Measurements from ENCODE around the gene OR2H1.

Gene OR2H1

DNA sequence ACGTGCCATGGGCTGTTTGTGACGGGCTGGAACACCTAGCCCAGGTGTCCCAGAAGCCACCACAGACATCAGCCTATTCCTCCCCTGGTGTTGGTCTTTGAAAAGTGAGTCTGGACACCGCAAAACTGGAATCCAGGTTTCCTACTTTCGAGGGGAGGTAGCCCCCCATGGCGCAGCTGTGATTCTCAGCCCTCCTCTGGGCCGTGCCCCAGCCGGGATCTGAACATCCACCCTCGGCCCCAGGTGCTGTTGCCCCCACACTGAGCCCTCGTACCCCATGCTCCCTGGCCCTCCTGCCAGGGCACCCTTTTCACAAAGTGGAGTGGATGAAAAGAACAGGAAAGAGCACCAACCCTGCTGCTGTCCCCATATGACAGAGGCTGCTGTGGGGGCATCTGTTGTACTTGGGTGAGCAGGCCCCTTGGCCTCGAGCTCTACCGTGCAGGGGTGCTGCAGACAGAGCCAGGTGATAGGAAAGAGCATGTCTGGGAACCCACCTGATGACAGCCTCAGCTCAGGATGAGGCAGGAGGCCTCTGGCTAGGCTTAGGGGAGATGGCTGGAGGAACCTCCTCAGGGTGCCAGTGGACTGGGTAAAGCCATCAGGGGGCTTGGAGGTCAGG lies 49.6 kb downstream of the OR2H1 start:
- no peaks in the 10 kb centered on the region for H3K36me3 ChIP-seq
- TF ChIP-seq, protein P1, sequence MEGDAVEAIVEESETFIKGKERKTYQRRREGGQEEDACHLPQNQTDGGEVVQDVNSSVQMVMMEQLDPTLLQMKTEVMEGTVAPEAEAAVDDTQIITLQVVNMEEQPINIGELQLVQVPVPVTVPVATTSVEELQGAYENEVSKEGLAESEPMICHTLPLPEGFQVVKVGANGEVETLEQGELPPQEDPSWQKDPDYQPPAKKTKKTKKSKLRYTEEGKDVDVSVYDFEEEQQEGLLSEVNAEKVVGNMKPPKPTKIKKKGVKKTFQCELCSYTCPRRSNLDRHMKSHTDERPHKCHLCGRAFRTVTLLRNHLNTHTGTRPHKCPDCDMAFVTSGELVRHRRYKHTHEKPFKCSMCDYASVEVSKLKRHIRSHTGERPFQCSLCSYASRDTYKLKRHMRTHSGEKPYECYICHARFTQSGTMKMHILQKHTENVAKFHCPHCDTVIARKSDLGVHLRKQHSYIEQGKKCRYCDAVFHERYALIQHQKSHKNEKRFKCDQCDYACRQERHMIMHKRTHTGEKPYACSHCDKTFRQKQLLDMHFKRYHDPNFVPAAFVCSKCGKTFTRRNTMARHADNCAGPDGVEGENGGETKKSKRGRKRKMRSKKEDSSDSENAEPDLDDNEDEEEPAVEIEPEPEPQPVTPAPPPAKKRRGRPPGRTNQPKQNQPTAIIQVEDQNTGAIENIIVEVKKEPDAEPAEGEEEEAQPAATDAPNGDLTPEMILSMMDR (IDR thresholded peaks at IDR 0.05; ENCODE audit: low read depth, low read length) = no peak
- DNase-seq = no peak
- H3K4me3 ChIP-seq (ENCODE audit: low read depth, low read length) = no peak overlapping the region
- H3K9me3 ChIP-seq (ENCODE audit: severe bottlenecking) = no peaks in the 10 kb centered on the region
- H3K27me3 ChIP-seq (ENCODE audit: insufficient read depth, low read depth, severe bottlenecking) = peaks cover 5% of the 10 kb centered on the region
- no peak overlapping the region for H3K27ac ChIP-seq

DNA sequence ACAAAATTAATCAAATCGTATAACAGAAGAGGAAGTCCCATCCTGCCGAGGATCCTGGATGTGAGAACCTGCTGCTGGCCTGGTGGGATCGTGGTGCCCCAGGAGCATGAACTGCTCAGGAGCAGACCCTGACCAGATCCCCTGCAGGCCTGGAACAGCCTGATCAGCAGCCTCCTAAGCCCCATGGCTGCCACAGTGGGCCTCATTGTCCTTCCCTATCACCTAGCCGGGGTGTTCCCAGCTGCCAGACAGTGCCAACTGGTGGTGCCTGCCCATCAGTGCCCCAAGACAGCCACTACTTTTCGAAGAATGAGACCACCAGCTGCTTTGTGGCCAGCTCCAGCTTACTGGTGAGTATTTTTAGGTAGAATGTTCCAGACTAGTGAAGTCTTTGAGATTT lies 50.4 kb downstream of the OR2H1 start:
- DNase-seq = no peak
- TF ChIP-seq, protein P1 (IDR thresholded peaks at IDR 0.05; ENCODE audit: low read depth, low read length) = no peak
- Histone ChIP-seq H3K9me3 (ENCODE audit: severe bottlenecking) (no peaks in the 10 kb centered on the region), H3K4me3 (ENCODE audit: low read depth, low read length) (no peak overlapping the region), H3K27ac (no peak overlapping the region), H3K36me3 (no peaks in the 10 kb centered on the region), H3K27me3 (ENCODE audit: insufficient read depth, low read depth, severe bottlenecking) (peaks cover 5% of the 10 kb centered on the region)

DNA sequence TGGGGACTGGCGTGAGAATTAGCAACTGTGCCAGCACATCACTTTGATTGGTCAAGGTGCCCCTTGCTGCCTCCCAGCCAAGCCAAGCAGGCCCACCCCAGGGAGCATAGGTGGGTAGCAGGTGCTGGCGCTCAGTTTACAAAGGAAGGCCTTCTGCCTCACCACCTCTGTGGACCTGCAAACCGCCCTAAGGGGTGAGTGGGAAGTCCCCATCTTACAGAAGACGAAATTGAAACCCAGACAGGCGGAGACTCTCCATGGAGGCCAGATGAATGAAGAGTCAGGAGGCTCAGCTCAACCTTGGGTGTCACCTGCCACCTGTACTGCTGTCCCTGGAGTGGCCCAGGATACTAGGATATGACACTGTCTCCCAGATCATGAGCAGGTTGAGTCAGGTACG lies 52.3 kb downstream of the OR2H1 start:
- H3K4me3 ChIP-seq (ENCODE audit: low read depth, low read length) = no peak overlapping the region
- peaks cover 5% of the 10 kb centered on the region for H3K27me3 ChIP-seq (ENCODE audit: insufficient read depth, low read depth, severe bottlenecking)
- H3K36me3 ChIP-seq = no peaks in the 10 kb centered on the region
- TF ChIP-seq, protein P1 (IDR thresholded peaks at IDR 0.05; ENCODE audit: low read depth, low read length) = no peak
- peak; percentile 5 for DNase-seq
- no peak overlapping the region for H3K27ac ChIP-seq
- no peaks in the 10 kb centered on the region for H3K9me3 ChIP-seq (ENCODE audit: severe bottlenecking)

DNA sequence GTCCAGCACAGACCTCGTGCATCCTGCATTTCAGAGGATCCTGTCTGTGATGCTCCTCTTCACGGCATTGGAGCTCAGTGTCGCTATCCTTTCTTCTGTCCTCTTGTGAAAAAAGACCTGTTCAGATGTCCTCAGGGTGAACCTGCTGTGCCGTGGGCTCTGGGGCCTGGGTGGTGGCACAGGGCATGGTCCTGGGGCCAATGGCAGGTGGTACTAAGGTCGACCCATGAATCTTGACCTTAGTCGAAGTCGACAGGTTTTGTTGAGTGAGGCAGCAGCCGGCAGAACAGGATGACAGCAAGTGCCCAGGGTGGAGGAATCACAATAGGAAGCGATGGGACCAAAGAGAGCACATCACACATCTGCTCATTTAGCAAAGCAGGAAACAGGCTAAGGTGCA lies 52.8 kb downstream of the OR2H1 start:
- H3K9me3 ChIP-seq (ENCODE audit: severe bottlenecking) = no peaks in the 10 kb centered on the region
- H3K4me3 ChIP-seq (ENCODE audit: low read depth, low read length) = no peak overlapping the region
- no peak overlapping the region for H3K27ac ChIP-seq
- TF ChIP-seq, protein P1 (IDR thresholded peaks at IDR 0.05; ENCODE audit: low read depth, low read length) = no peak
- no peaks in the 10 kb centered on the region for H3K36me3 ChIP-seq
- H3K27me3 ChIP-seq (ENCODE audit: insufficient read depth, low read depth, severe bottlenecking) = peaks cover 5% of the 10 kb centered on the region
- DNase-seq = peak; percentile 3

DNA sequence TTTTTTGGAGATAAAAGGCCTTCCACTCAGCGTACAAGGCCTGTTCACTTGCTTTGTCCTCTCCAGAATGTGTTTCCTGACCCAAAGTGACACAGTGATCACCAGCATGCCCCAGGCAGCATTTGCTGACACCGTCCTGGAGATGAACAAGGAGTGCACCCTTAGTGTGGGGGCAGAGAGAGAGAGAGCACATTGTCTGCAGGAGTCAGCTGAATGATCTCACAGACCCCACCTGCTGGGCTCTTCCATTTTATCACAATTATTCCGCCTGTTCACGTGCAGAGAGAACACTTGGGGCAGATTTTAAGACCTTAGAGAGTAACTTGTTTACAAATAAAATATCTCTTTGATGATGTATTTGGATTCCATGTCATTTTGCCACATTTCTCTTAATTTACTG lies 53.2 kb downstream of the OR2H1 start:
- TF ChIP-seq, protein P1 (IDR thresholded peaks at IDR 0.05; ENCODE audit: low read depth, low read length) = peak; percentile 67
- H3K27me3 ChIP-seq (ENCODE audit: insufficient read depth, low read depth, severe bottlenecking) = peaks cover 5% of the 10 kb centered on the region
- no peaks in the 10 kb centered on the region for H3K9me3 ChIP-seq (ENCODE audit: severe bottlenecking)
- H3K4me3 ChIP-seq (ENCODE audit: low read depth, low read length) = no peak overlapping the region
- DNase-seq = peak; percentile 64
- H3K27ac ChIP-seq = no peak overlapping the region
- no peaks in the 10 kb centered on the region for H3K36me3 ChIP-seq

DNA sequence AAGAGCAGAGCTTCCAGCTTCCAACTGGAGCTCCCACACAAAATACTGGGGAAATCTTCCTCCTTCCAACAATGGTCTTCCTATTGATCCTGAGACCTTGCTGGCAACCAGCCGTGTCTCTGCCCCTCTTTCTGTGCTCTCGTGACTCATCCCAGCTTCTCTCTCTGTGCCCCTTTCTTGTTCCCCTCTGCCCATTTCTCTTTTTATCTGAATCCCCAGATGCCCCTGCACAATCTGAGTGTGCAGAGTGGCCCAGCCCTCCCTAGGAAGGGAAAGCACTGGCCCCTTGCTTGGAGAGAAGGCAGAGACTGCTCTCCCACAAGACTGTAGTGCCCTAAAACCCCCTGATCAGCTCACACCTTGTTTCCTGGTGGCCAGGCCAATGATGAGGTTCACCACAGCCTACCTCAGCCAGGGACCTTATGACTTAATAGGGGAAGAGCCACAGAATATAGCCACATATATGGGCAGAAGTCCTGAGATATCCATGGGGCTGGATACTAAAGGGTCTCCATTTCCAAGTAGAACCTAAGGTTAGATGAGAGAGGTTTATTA lies 53.9 kb downstream of the OR2H1 start:
- DNase-seq = peak; percentile 4
- TF ChIP-seq, protein P1 (IDR thresholded peaks at IDR 0.05; ENCODE audit: low read depth, low read length) = no peak

More for the DNA sequence above, 53.9 kb downstream of the OR2H1 start:
- H3K9me3 ChIP-seq (ENCODE audit: severe bottlenecking) = no peaks in the 10 kb centered on the region
- H3K27ac ChIP-seq = no peak overlapping the region
- H3K27me3 ChIP-seq (ENCODE audit: insufficient read depth, low read depth, severe bottlenecking) = peaks cover 7% of the 10 kb centered on the region
- no peak overlapping the region for H3K4me3 ChIP-seq (ENCODE audit: low read depth, low read length)
- no peaks in the 10 kb centered on the region for H3K36me3 ChIP-seq
